ENCODE data around the gene IGFBPL1. TPM values are rescaled to one million over a fixed set of nuclear protein-coding genes. Genes with fewer than 3 reads are reported as not detected.
A peak's percentile ranks its signal among the peaks of the same experiment; 100 is the strongest.

The IGFBPL1 gene
- total RNA-seq, 4 donors from 2014 or later, result not detected

DNA sequence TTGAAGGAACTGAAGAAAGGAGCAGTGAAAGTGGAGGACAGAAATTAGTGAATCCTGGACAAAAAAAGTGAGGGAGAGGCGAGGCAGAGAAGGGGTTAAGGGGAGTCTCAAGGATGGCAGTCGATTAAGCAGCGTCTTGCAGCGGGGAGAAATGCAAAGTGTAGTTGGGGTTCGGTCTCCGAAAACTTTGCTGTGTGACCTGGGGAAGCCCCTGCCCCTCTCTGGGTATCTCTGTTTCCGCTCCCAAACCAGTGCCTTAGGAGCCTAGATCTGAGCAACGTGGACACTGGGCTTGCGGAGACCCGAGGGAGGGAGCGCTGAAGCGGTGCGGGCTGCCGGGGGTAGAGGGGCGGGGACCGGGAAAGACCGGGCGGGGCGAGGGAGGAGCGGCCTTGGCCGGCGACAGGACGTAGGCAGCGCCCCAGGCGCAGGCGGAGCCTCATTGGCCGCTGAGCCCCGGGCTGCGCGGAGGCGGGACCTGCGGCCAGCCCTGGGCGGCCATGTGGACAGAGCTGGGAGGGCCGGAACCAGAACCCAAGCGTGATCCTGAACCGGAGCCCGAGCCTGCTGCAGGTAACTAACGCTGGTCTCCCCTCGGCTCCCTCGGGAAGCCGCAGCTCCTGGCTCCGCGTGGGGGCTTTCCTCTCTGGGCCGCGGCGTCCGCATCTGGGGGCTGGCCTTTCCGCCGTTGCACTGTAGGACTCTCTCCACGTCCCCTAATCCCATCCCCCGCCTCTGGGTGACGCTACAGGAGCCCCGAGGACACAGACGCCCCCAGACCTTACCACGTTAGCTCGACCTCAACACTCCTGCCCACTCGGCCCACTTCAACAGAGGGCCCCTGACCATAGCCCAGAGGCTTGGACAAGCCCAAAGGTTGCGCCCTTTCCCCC, 31.8 kb downstream of the IGFBPL1 start, which contains the start of gene ALDH1B1:
Gene ALDH1B1 (plus strand): TSS at position 468 of the 893 bp plus-strand sequence. CDS start 3,047 bp downstream, outside the sequence.
- in situ Hi-C loops (cut with MboI; ENCODE audit: low pct_ligation_motif_present in 1 of 4, low pct_unique_long_range_greater_than_20kb in 1 of 4, low sequenced_read_pairs in 3 of 4), result no loop called here

DNA sequence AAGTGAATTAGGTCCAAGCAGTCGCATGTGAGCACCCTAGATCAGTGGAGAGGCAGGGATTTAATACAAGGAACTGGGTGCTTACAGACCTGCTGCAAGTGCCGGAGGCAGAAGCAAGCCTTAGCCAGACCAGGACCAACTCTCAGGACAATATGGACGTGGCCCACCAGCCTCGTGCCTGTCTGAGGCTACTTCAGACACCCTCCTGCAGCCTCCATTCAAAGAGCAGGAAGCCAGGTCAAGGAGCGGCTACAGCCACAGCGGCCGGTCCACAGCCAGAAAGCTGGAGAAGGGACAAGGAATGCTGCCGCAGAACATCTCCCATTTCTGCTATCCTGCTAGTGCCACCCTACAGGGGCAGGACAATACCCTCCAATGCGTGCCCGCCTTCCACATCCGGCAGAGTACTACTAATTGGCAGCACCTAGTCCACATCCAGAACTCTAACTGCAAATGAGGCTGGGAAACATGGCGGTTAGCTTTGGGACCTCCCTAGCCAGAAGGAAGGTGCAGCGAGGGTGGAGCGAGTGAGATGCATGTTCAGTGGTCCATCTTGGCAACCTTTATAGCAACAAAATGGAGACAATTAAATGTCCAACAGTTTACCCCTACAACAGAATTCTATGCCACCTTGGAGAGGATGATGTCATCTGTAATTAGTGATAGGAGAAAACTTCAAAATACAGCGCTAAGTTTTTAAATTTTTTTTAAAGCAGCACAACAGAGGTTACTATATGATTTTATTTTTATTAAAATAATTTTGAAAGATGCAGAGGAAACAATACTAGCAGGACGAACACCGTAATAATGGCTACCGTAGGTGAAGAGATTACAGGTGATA, 32.8 kb downstream of the IGFBPL1 start:
- H3K27ac ChIP-seq, result peak overlapping the region; percentile 77 to 89 (median 86)
- TF ChIP-seq, protein P1, sequence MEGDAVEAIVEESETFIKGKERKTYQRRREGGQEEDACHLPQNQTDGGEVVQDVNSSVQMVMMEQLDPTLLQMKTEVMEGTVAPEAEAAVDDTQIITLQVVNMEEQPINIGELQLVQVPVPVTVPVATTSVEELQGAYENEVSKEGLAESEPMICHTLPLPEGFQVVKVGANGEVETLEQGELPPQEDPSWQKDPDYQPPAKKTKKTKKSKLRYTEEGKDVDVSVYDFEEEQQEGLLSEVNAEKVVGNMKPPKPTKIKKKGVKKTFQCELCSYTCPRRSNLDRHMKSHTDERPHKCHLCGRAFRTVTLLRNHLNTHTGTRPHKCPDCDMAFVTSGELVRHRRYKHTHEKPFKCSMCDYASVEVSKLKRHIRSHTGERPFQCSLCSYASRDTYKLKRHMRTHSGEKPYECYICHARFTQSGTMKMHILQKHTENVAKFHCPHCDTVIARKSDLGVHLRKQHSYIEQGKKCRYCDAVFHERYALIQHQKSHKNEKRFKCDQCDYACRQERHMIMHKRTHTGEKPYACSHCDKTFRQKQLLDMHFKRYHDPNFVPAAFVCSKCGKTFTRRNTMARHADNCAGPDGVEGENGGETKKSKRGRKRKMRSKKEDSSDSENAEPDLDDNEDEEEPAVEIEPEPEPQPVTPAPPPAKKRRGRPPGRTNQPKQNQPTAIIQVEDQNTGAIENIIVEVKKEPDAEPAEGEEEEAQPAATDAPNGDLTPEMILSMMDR (IDR thresholded peaks at IDR 0.05), result no peak
- TF ChIP-seq POLR2AphosphoS5 (IDR thresholded peaks at IDR 0.05) (no peak), EP300 (IDR thresholded peaks at IDR 0.05; ENCODE audit: low read depth) (no peak), POLR2A (IDR thresholded peaks at IDR 0.05) (no peak)
- in situ Hi-C loops (cut with MboI; ENCODE audit: low pct_ligation_motif_present in 1 of 4, low pct_unique_long_range_greater_than_20kb in 1 of 4, low sequenced_read_pairs in 3 of 4), result no loop called here

More for the DNA sequence above, 31.8 kb downstream of the IGFBPL1 start, which contains the start of gene ALDH1B1:
- Histone ChIP-seq H3K36me3 (no peaks in the 10 kb centered on the region), H3K27ac (peak within 1 kb of the TSS; percentile 77 to 89 (median 86)), H3K27me3 (no peaks in the 10 kb centered on the region), H3K9me3 (no peaks in the 10 kb centered on the region), H3K4me3 (peak within 1 kb of the TSS; percentile 46 to 94 (median 58)), H3K4me1 (peaks cover 12 to 52% (median 19%) of the 10 kb centered on the region in 4 donors)
- peak; percentile 92 for DNase-seq
- 0% methylated on average over 6 to 58 of the region's 58 CpGs for WGBS, 2 donors (ENCODE audit: low coverage in 1 of 2)
- intact Hi-C loops (cut with DNase I; ENCODE audit: low total_unique reads), result loop anchor here (10.0 kb wide), 1 partner anchor 318 kb away; no protein-coding TSS in a partner anchor
- TF ChIP-seq, protein P1 (IDR thresholded peaks at IDR 0.05), result peak in 3 of 5 experiments; percentile 6 to 18 (median 17)
- TF ChIP-seq EP300 (IDR thresholded peaks at IDR 0.05; ENCODE audit: low read depth) (no peak), POLR2AphosphoS5 (IDR thresholded peaks at IDR 0.05) (peak; percentile 77 to 85 (median 82)), POLR2A (IDR thresholded peaks at IDR 0.05) (peak; percentile 66)

GRCh38 chr9:38390851-38391250, 33.4 kb downstream of the IGFBPL1 start:
- Histone ChIP-seq H3K27ac (peak overlapping the region; percentile 67 to 89 (median 82)), H3K4me3 (no peak overlapping the region), H3K27me3 (no peaks in the 10 kb centered on the region), H3K9me3 (no peaks in the 10 kb centered on the region), H3K36me3 (no peaks in the 10 kb centered on the region), H3K4me1 (peaks cover 15 to 63% (median 23%) of the 10 kb centered on the region in 4 donors)
- intact Hi-C loops (cut with DNase I; ENCODE audit: low total_unique reads) (loop anchor here (10.0 kb wide), 1 partner anchor 316 kb away; no protein-coding TSS in a partner anchor), in situ Hi-C loops (cut with MboI; ENCODE audit: low pct_ligation_motif_present in 1 of 4, low pct_unique_long_range_greater_than_20kb in 1 of 4, low sequenced_read_pairs in 3 of 4) (no loop called here)
- DNase-seq, result no peak
- 38 to 58% methylated on average over 3 to 5 of the region's 5 CpGs for WGBS, 2 donors (ENCODE audit: low coverage in 1 of 2)
- TF ChIP-seq POLR2AphosphoS5 (IDR thresholded peaks at IDR 0.05) (no peak), POLR2A (IDR thresholded peaks at IDR 0.05) (no peak), EP300 (IDR thresholded peaks at IDR 0.05; ENCODE audit: low read depth) (no peak)
- TF ChIP-seq, protein P1 (IDR thresholded peaks at IDR 0.05), result no peak

More for the DNA sequence above, 32.8 kb downstream of the IGFBPL1 start:
- intact Hi-C loops (cut with DNase I; ENCODE audit: low total_unique reads), result loop anchor here (10.0 kb wide), 1 partner anchor 317 kb away; no protein-coding TSS in a partner anchor
- Histone ChIP-seq H3K4me3 (peak overlapping the region in 2 of 4 donors; percentile 65 to 94), H3K27me3 (no peaks in the 10 kb centered on the region), H3K36me3 (no peaks in the 10 kb centered on the region), H3K4me1 (peaks cover 12 to 56% (median 21%) of the 10 kb centered on the region in 4 donors), H3K9me3 (no peaks in the 10 kb centered on the region)
- WGBS, 2 donors (ENCODE audit: low coverage in 1 of 2), result 83 to 91% methylated on average over 8 to 18 of the region's 18 CpGs
- DNase-seq, result no peak
